GM12878 (cell line): ENCODE measurements around the gene SMARCAD1.

ENCODE experiments used
- ELK1 ChIP-seq: IDR thresholded peaks from 2 replicates; pipeline ENCODE4 v1.6.1; 2012; ENCODE audit warnings: low read depth, low read length, improper control_type of control experiment
- EZH2 ChIP-seq: IDR thresholded peaks from 2 replicates; pipeline ENCODE4 v1.6.1; 2012; ENCODE audit warnings: low read depth, mild to moderate bottlenecking, control low read depth, inconsistent platforms, low read length, borderline replicate concordance; ENCODE audit not compliant: control insufficient read depth
- TF ChIP-seq, protein P1 (sequence below), 3 experiments: IDR thresholded peaks in 2 of 3; conservative IDR thresholded peaks in 1 of 3; 2 replicates each; pipeline ENCODE4 v1.5.1; 2011; ENCODE audit warnings: low read depth in 3 of 3, low read length in 3 of 3, mild to moderate bottlenecking in 3 of 3, control low read depth in 2 of 3, moderate library complexity in 2 of 3, inconsistent platforms in 1 of 3, mixed read lengths in 1 of 3; ENCODE audit not compliant: control insufficient read depth in 2 of 3, insufficient read depth in 1 of 3; ENCODE audit errors: extremely low read depth in 1 of 3
- TF ChIP-seq, protein P2 (sequence below): IDR thresholded peaks from 2 replicates; pipeline ENCODE4 v1.6.1; 2012; ENCODE audit warnings: low read depth, low read length, improper control_type of control experiment

DNA sequence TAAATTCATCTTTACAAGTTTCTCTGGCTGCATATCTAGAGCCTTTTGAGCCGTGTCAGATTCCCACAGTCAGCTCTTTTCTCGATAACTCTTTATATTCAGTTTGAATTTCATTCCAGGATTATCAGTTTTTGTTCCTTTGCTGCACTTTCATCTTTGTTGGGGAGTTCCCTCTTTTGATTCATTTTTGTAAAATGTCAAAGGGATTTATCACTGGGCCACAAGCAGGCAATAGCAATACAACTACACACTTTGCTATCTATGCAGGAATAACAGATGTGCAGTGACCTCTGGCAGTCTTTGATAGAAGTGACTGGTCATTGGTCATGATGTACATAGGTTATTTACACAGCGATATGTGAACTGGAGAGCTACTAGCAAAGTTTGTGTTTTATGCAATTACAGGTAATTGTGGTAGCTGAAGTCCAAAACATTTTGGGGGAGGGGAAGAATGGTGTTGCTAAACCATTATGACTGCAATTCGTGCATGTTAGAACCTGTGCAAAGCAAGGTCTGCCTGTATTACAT lies 91.1 kb downstream of the SMARCAD1 start:
- TF ChIP-seq EZH2, result no peak
- TF ChIP-seq, protein P1, sequence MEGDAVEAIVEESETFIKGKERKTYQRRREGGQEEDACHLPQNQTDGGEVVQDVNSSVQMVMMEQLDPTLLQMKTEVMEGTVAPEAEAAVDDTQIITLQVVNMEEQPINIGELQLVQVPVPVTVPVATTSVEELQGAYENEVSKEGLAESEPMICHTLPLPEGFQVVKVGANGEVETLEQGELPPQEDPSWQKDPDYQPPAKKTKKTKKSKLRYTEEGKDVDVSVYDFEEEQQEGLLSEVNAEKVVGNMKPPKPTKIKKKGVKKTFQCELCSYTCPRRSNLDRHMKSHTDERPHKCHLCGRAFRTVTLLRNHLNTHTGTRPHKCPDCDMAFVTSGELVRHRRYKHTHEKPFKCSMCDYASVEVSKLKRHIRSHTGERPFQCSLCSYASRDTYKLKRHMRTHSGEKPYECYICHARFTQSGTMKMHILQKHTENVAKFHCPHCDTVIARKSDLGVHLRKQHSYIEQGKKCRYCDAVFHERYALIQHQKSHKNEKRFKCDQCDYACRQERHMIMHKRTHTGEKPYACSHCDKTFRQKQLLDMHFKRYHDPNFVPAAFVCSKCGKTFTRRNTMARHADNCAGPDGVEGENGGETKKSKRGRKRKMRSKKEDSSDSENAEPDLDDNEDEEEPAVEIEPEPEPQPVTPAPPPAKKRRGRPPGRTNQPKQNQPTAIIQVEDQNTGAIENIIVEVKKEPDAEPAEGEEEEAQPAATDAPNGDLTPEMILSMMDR (IDR thresholded peaks at IDR 0.05 in 2 of 3, conservative IDR thresholded peaks at IDR 0.05 in 1 of 3; ENCODE audit: control insufficient read depth in 2 of 3, extremely low read depth in 1 of 3, insufficient read depth in 1 of 3, low read depth in 3 of 3, low read length in 3 of 3), result no peak
- TF ChIP-seq ELK1, result no peak
- TF ChIP-seq, protein P2, sequence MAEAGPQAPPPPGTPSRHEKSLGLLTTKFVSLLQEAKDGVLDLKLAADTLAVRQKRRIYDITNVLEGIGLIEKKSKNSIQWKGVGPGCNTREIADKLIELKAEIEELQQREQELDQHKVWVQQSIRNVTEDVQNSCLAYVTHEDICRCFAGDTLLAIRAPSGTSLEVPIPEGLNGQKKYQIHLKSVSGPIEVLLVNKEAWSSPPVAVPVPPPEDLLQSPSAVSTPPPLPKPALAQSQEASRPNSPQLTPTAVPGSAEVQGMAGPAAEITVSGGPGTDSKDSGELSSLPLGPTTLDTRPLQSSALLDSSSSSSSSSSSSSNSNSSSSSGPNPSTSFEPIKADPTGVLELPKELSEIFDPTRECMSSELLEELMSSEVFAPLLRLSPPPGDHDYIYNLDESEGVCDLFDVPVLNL, result no peak
